GM19463 (cell line): ENCODE measurements around the gene ACSL1.
"Not testable (repeated sequence)": the region's sequence is repeated elsewhere in the genome, so short reads cannot be mapped to it uniquely, and the experiment has no call there.

Experiments
- ATAC-seq: cut with Tn5 transposase; IDR thresholded peaks from one replicate; pipeline ENCODE4 v1.9.1; 2021; ENCODE audit warnings: mild to moderate bottlenecking, moderate library complexity; ENCODE audit not compliant: unreplicated experiment

Gene ACSL1

GRCh38 chr4:184792950-184793555 is 32.7 kb downstream of the ACSL1 start:
- no peak for ATAC-seq

- ATAC-seq, result no peak
Measured at GRCh38 chr4:184792334-184792733, 33.4 kb downstream of the ACSL1 start.

- no peak for ATAC-seq
Measured at GRCh38 chr4:184790826-184791225, 34.9 kb downstream of the ACSL1 start.

GRCh38 chr4:184787766-184788503 is 37.8 kb downstream of the ACSL1 start:
- no peak for ATAC-seq

DNA sequence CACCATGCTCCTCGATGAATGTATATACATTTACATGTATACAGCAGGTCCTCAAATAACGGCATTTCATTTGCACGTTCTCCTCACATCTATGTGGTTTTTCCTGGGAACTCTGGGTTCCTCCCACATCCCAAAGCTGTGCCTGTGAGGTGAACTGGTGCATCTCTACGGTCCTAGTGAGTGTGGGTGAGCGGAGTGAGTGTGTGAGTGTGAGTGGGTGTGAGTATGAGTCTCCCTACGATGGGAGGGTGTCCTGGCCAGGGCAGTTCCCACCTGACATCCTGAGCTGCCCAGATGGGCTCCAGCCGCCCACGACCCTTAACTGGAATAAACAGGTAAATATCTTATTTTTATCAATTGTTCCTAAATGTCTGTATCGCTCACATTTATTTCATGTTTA is 40.0 kb downstream of the ACSL1 start:
- ATAC-seq, result no peak

GRCh38 chr4:184784628-184785257 is 41.0 kb downstream of the ACSL1 start:
- no peak for ATAC-seq

DNA sequence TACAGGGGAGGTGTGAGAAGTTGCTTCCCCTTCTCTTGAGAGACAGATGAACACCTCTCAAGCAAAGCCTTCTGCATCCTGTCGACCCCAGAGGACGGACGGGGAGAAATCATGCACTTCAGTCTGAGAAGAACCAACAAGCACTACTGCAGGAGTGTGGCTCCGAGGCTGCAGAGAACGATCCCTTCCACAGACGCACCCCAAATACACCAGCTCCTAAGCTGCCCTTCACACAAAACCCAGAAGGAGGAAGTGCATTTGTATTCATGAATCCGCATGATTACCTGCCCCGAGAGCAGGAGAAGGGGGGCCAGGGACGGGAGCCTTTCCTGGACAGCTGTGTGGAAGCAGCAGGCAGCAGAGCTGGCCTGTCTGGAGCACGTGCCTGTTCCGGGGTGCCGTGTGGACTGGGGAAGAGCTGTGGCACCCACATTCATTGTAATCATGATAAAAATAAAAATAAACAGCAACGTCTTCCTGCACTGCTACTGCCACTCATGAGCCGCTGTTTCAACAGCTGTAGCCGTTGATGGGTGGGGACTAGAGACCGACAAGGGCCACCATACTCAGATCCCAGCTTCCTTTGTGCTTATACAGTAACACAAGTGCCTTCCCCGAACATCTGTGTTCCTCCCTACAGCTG is 42.9 kb downstream of the ACSL1 start:
- ATAC-seq, result no peak

- ATAC-seq, result not testable (repeated sequence)
Measured at GRCh38 chr4:184779160-184779559, 46.6 kb downstream of the ACSL1 start.

GRCh38 chr4:184778325-184778724 is 47.4 kb downstream of the ACSL1 start:
- ATAC-seq, result no peak

- ATAC-seq, result no peak
Measured at GRCh38 chr4:184776821-184777220, 48.9 kb downstream of the ACSL1 start.

GRCh38 chr4:184775854-184776555 is 49.8 kb downstream of the ACSL1 start:
- ATAC-seq, result no peak

DNA sequence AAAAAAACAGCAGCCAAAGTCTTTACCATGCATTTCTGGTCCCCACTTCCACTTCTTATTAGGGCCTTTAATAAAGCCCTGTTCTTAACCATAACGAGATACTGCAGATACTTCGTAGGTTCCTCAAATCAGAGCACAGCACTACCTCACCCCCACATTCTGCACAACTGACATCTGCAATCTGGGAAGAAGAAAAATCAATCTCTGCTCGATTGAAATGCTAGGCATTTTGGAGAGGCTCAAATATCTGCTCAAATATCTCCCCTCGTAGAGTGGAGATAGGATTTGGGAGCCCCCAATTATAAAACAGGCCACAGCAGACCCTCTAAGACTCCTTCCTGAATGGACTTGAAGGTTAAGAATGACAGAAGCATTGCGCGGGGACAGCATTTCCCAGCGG is 51.6 kb downstream of the ACSL1 start:
- no peak for ATAC-seq

DNA sequence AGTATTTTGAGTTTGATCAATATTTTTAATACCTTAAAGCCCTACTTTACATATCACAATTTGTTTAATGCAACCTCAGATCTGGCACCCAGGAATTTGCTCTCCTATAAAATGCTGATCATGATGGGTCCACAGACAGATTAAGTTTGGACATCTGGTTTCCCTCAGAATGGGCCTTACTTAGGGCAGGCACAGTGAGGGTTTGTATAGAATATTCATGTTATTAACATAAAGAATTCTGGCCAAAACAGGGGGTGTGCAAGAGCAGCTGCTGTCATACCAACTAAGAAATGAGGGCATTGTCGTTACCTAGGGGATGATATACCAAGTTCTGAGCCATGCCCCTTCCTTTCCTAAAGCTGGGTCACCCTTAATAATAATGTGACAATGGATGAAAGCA is 54.4 kb downstream of the ACSL1 start:
- no peak for ATAC-seq

GRCh38 chr4:184769141-184769765 is 56.5 kb downstream of the ACSL1 start:
- ATAC-seq, result no peak

- ATAC-seq, result no peak
Measured at GRCh38 chr4:184768296-184768695, 57.5 kb downstream of the ACSL1 start.

- no peak for ATAC-seq
Measured at GRCh38 chr4:184766446-184766845, 59.3 kb downstream of the ACSL1 start.

DNA sequence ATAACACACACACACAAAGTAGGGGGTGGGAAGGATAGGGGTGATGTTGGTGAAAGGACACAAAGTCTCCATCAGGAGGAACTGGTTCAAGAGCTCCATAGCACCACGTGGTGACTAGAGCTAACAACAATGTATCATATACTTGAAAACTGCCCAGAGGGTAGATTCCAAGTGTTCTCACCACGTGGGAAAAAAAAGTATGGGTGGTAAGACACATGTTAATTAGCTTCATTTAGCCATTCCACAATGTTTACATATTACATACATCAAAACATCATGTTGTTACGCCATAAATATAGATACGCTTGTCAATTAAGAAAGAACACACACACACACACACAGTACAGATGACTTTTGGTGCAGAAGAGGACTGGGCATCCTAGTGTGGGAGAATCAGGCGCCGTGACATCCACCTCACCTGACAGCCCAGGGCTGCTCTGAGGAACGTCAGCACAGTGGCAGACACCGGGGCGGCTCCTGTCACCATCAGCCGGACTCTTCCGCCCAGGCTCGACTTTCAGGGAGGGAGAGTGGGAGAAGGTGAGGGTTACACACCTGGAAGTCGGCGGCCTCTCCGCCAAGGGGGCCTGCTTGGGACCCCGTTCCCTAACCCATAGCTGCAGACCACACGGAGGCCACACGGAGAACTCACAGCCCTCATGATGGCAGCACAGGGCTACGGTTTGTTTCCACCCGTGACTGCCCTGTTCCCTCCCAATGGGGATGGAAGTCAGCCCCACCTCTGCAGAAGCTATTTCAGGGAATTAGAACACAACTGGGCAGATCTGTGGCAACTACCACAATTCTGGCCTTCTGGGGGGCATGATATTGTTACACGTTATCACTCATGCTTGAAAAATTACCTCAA is 60.1 kb downstream of the ACSL1 start:
- no peak for ATAC-seq

- no peak for ATAC-seq
Measured at GRCh38 chr4:184764601-184765000, 61.2 kb downstream of the ACSL1 start.

GRCh38 chr4:184763150-184763780 is 62.5 kb downstream of the ACSL1 start:
- no peak for ATAC-seq
